ENCODE measurements around the gene SEMA3A. TPM values are rescaled to one million over a fixed set of nuclear protein-coding genes. Genes with fewer than 3 reads are reported as not detected.
"Not testable (repeated sequence)": the region's sequence is repeated elsewhere in the genome, so short reads cannot be mapped to it uniquely, and the experiment has no call there.

Gene SEMA3A
- total RNA-seq, 1 donor from 2014 or later = not detected

- Mint-ChIP-seq H3K4me1 (ENCODE audit: low read depth) (no peaks in the 10 kb centered on the region), H3K27ac (no peak overlapping the region), H3K9me3 (no peaks in the 10 kb centered on the region), H3K27me3 (ENCODE audit: insufficient read depth) (no peaks in the 10 kb centered on the region), H3K4me3 (no peak overlapping the region), H3K36me3 (ENCODE audit: low read depth) (no peaks in the 10 kb centered on the region)
- DNase-seq (ENCODE audit: low spot score) = no peak
- intact Hi-C loops (cut with micrococcal nuclease) = no loop called here
Observed at GRCh38 chr7:84216472-84216871, 21.9 kb upstream of the SEMA3A start.

GRCh38 chr7:84214757-84215156, 20.2 kb upstream of the SEMA3A start:
- DNase-seq (ENCODE audit: low spot score); H3K27me3 Mint-ChIP-seq (ENCODE audit: insufficient read depth); H3K9me3 Mint-ChIP-seq; H3K4me3 Mint-ChIP-seq; H3K27ac Mint-ChIP-seq; H3K36me3 Mint-ChIP-seq (ENCODE audit: low read depth); H3K4me1 Mint-ChIP-seq (ENCODE audit: low read depth); intact Hi-C loops (cut with micrococcal nuclease): not testable (repeated sequence)

- intact Hi-C loops (cut with micrococcal nuclease) = no loop called here
- Mint-ChIP-seq H3K27me3 (ENCODE audit: insufficient read depth) (peaks cover 2% of the 10 kb centered on the region), H3K4me3 (no peak overlapping the region), H3K9me3 (no peaks in the 10 kb centered on the region), H3K27ac (no peak overlapping the region), H3K36me3 (ENCODE audit: low read depth) (no peaks in the 10 kb centered on the region), H3K4me1 (ENCODE audit: low read depth) (no peaks in the 10 kb centered on the region)
- no peak for DNase-seq (ENCODE audit: low spot score)
Observed at GRCh38 chr7:84210301-84210700, 15.7 kb upstream of the SEMA3A start.

- Mint-ChIP-seq H3K9me3 (no peaks in the 10 kb centered on the region), H3K27ac (no peak overlapping the region), H3K27me3 (ENCODE audit: insufficient read depth) (peaks cover 2% of the 10 kb centered on the region), H3K4me3 (no peak overlapping the region), H3K4me1 (ENCODE audit: low read depth) (no peaks in the 10 kb centered on the region), H3K36me3 (ENCODE audit: low read depth) (no peaks in the 10 kb centered on the region)
- intact Hi-C loops (cut with micrococcal nuclease) = no loop called here
- no peak for DNase-seq (ENCODE audit: low spot score)
Observed at GRCh38 chr7:84209006-84209405, 14.4 kb upstream of the SEMA3A start.

GRCh38 chr7:84207615-84208014, 13.0 kb upstream of the SEMA3A start:
- Mint-ChIP-seq H3K27me3 (ENCODE audit: insufficient read depth) (peaks cover 2% of the 10 kb centered on the region), H3K27ac (no peak overlapping the region), H3K9me3 (no peaks in the 10 kb centered on the region), H3K4me1 (ENCODE audit: low read depth) (no peaks in the 10 kb centered on the region), H3K36me3 (ENCODE audit: low read depth) (no peaks in the 10 kb centered on the region), H3K4me3 (no peak overlapping the region)
- DNase-seq (ENCODE audit: low spot score) = no peak
- intact Hi-C loops (cut with micrococcal nuclease) = no loop called here

GRCh38 chr7:84207025-84207424, 12.4 kb upstream of the SEMA3A start:
- Mint-ChIP-seq H3K4me1 (ENCODE audit: low read depth) (no peaks in the 10 kb centered on the region), H3K27ac (no peak overlapping the region), H3K36me3 (ENCODE audit: low read depth) (no peaks in the 10 kb centered on the region), H3K27me3 (ENCODE audit: insufficient read depth) (peaks cover 2% of the 10 kb centered on the region), H3K9me3 (no peaks in the 10 kb centered on the region), H3K4me3 (no peak overlapping the region)
- DNase-seq (ENCODE audit: low spot score) = no peak
- intact Hi-C loops (cut with micrococcal nuclease) = no loop called here

- DNase-seq (ENCODE audit: low spot score) = no peak
- H3K27me3 Mint-ChIP-seq (ENCODE audit: insufficient read depth) = no peaks in the 10 kb centered on the region
- no peaks in the 10 kb centered on the region for H3K36me3 Mint-ChIP-seq (ENCODE audit: low read depth)
- no peaks in the 10 kb centered on the region for H3K9me3 Mint-ChIP-seq
- peaks cover 5% of the 10 kb centered on the region for H3K4me1 Mint-ChIP-seq (ENCODE audit: low read depth)
- H3K4me3 Mint-ChIP-seq = no peak overlapping the region
- H3K27ac Mint-ChIP-seq = no peak overlapping the region
- intact Hi-C loops (cut with micrococcal nuclease) = no loop called here
Observed at GRCh38 chr7:84204655-84205054, 10.1 kb upstream of the SEMA3A start.

GRCh38 chr7:84202855-84203254, 8.3 kb upstream of the SEMA3A start:
- DNase-seq (ENCODE audit: low spot score) = no peak
- H3K36me3 Mint-ChIP-seq (ENCODE audit: low read depth) = no peaks in the 10 kb centered on the region
- H3K9me3 Mint-ChIP-seq = no peaks in the 10 kb centered on the region
- no peak overlapping the region for H3K27ac Mint-ChIP-seq
- peaks cover 11% of the 10 kb centered on the region for H3K4me1 Mint-ChIP-seq (ENCODE audit: low read depth)
- intact Hi-C loops (cut with micrococcal nuclease) = no loop called here
- H3K4me3 Mint-ChIP-seq = no peak overlapping the region
- H3K27me3 Mint-ChIP-seq (ENCODE audit: insufficient read depth) = no peaks in the 10 kb centered on the region

- Mint-ChIP-seq H3K4me1 (ENCODE audit: low read depth) (peaks cover 17% of the 10 kb centered on the region), H3K9me3 (no peaks in the 10 kb centered on the region), H3K4me3 (no peak overlapping the region), H3K27me3 (ENCODE audit: insufficient read depth) (peaks cover 5% of the 10 kb centered on the region), H3K27ac (no peak overlapping the region), H3K36me3 (ENCODE audit: low read depth) (no peaks in the 10 kb centered on the region)
- intact Hi-C loops (cut with micrococcal nuclease) = no loop called here
- DNase-seq (ENCODE audit: low spot score) = no peak
Observed at GRCh38 chr7:84200859-84201258, 6.3 kb upstream of the SEMA3A start.

GRCh38 chr7:84199216-84199615, 4.6 kb upstream of the SEMA3A start:
- no peak overlapping the region for H3K4me3 Mint-ChIP-seq
- intact Hi-C loops (cut with micrococcal nuclease) = no loop called here
- no peaks in the 10 kb centered on the region for H3K36me3 Mint-ChIP-seq (ENCODE audit: low read depth)

GRCh38 chr7:84196084-84196503, 1.5 kb upstream of the SEMA3A start:
- Mint-ChIP-seq H3K36me3 (ENCODE audit: low read depth) (no peaks in the 10 kb centered on the region), H3K4me3 (peak overlapping the region; percentile 6), H3K27me3 (ENCODE audit: insufficient read depth) (peaks cover 11% of the 10 kb centered on the region), H3K4me1 (ENCODE audit: low read depth) (peaks cover 39% of the 10 kb centered on the region), H3K27ac (no peak overlapping the region), H3K9me3 (no peaks in the 10 kb centered on the region)
- intact Hi-C loops (cut with micrococcal nuclease) = no loop called here
- DNase-seq (ENCODE audit: low spot score) = no peak

More at GRCh38 chr7:84199216-84199615, 4.6 kb upstream of the SEMA3A start:
- peaks cover 11% of the 10 kb centered on the region for H3K27me3 Mint-ChIP-seq (ENCODE audit: insufficient read depth)
- no peak for DNase-seq (ENCODE audit: low spot score)
- H3K9me3 Mint-ChIP-seq = no peaks in the 10 kb centered on the region
- H3K4me1 Mint-ChIP-seq (ENCODE audit: low read depth) = peaks cover 33% of the 10 kb centered on the region
- no peak overlapping the region for H3K27ac Mint-ChIP-seq

- H3K27me3 Mint-ChIP-seq (ENCODE audit: insufficient read depth) = peaks cover 11% of the 10 kb centered on the region
- intact Hi-C loops (cut with micrococcal nuclease) = no loop called here
- H3K9me3 Mint-ChIP-seq = no peaks in the 10 kb centered on the region
- H3K4me1 Mint-ChIP-seq (ENCODE audit: low read depth) = peaks cover 39% of the 10 kb centered on the region
- H3K27ac Mint-ChIP-seq = no peak overlapping the region
- H3K4me3 Mint-ChIP-seq = peak overlapping the region; percentile 88
- H3K36me3 Mint-ChIP-seq (ENCODE audit: low read depth) = no peaks in the 10 kb centered on the region
- no peak for DNase-seq (ENCODE audit: low spot score)
Observed at GRCh38 chr7:84195295-84196060, 889 bp upstream of the SEMA3A start.

- DNase-seq (ENCODE audit: low spot score) = no peak
- H3K27me3 Mint-ChIP-seq (ENCODE audit: insufficient read depth) = peaks cover 11% of the 10 kb centered on the region
- no peak overlapping the region for H3K27ac Mint-ChIP-seq
- no peaks in the 10 kb centered on the region for H3K36me3 Mint-ChIP-seq (ENCODE audit: low read depth)
- peaks cover 28% of the 10 kb centered on the region for H3K4me1 Mint-ChIP-seq (ENCODE audit: low read depth)
- intact Hi-C loops (cut with micrococcal nuclease) = no loop called here
- H3K9me3 Mint-ChIP-seq = no peaks in the 10 kb centered on the region
- H3K4me3 Mint-ChIP-seq = no peak overlapping the region
Observed at GRCh38 chr7:84193747-84194146, 842 bp downstream of the SEMA3A start.

GRCh38 chr7:84191842-84192241, 2.7 kb downstream of the SEMA3A start:
- H3K27me3 Mint-ChIP-seq (ENCODE audit: insufficient read depth) = peaks cover 11% of the 10 kb centered on the region
- peaks cover 28% of the 10 kb centered on the region for H3K4me1 Mint-ChIP-seq (ENCODE audit: low read depth)
- H3K4me3 Mint-ChIP-seq = no peak overlapping the region
- no peaks in the 10 kb centered on the region for H3K36me3 Mint-ChIP-seq (ENCODE audit: low read depth)
- no peak overlapping the region for H3K27ac Mint-ChIP-seq
- intact Hi-C loops (cut with micrococcal nuclease) = no loop called here
- no peaks in the 10 kb centered on the region for H3K9me3 Mint-ChIP-seq
- no peak for DNase-seq (ENCODE audit: low spot score)

Measured in activated T-helper 1 cell treated with anti-CD3 and anti-CD28 coated beads, Interleukin-12 subunit alpha, Interleukin-12 subunit beta, Interleukin-2, Interleukin-4 antibody, amounts not matched to agents 30 ng/mL and 10 ng/mL and 1 ng/mL, durations not matched to agents 14 hours and 24 hours and 36 hours (primary cell).